Panc1 (cell line): ENCODE measurements around the gene HEPACAM.

ENCODE experiments used
- SIN3A ChIP-seq: IDR thresholded peaks from 2 replicates; pipeline ENCODE4 v1.6.1; 2012; ENCODE audit warnings: low read depth, mild to moderate bottlenecking, low read length, moderate library complexity, borderline replicate concordance; ENCODE audit not compliant: insufficient read depth
- TCF7L2 ChIP-seq: IDR thresholded peaks from 2 replicates; pipeline ENCODE4 v1.6.1; 2011; ENCODE audit warnings: mild to moderate bottlenecking, low read depth, low read length, inconsistent platforms
- TF ChIP-seq, protein P1 (sequence below): fragments of 450-650 bp; IDR thresholded peaks from 2 replicates; pipeline ENCODE4 v1.5.1; 2017; ENCODE audit warnings: mild to moderate bottlenecking

GRCh38 chr11:124934862-124935547 lies 842 bp downstream of the HEPACAM start:
- TF ChIP-seq, protein P1, sequence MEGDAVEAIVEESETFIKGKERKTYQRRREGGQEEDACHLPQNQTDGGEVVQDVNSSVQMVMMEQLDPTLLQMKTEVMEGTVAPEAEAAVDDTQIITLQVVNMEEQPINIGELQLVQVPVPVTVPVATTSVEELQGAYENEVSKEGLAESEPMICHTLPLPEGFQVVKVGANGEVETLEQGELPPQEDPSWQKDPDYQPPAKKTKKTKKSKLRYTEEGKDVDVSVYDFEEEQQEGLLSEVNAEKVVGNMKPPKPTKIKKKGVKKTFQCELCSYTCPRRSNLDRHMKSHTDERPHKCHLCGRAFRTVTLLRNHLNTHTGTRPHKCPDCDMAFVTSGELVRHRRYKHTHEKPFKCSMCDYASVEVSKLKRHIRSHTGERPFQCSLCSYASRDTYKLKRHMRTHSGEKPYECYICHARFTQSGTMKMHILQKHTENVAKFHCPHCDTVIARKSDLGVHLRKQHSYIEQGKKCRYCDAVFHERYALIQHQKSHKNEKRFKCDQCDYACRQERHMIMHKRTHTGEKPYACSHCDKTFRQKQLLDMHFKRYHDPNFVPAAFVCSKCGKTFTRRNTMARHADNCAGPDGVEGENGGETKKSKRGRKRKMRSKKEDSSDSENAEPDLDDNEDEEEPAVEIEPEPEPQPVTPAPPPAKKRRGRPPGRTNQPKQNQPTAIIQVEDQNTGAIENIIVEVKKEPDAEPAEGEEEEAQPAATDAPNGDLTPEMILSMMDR: no peak; the same call in 1 of the 2 replicates
- TF ChIP-seq SIN3A (no peak), TCF7L2 (no peak)
